Small intestine (tissue), 7 donors: Measurements from ENCODE around the gene DDX56. TPM values are rescaled to one million over a fixed set of nuclear protein-coding genes. Genes with fewer than 3 reads are reported as not detected.

ENCODE experiments used
- DNase-seq, 2 donors: peaks; one replicate each; pipeline versions ENCODE4 v3.0.0 to v3.0.0-alpha.2; 2013
- FAIRE-seq: peaks from 2 replicates; lab custom pipeline; 2012; peaks lifted over from hg19 to GRCh38; lab: Jason Lieb, UNC
- H3K27ac ChIP-seq, 3 donors: one replicate each; pipeline ENCODE4 v1.5.1; 2013; ENCODE audit warnings: low read length in 2 of 3, mild to moderate bottlenecking in 2 of 3, control low read depth in 1 of 3, inconsistent platforms in 1 of 3, low read depth in 1 of 3, moderate library complexity in 1 of 3
- H3K27me3 ChIP-seq, 3 donors: one replicate each; pipeline ENCODE4 v1.6.1; 2013; ENCODE audit warnings: low read length in 3 of 3, inconsistent platforms in 1 of 3; ENCODE audit not compliant: control insufficient read depth in 3 of 3, insufficient read depth in 3 of 3
- H3K36me3 ChIP-seq, 3 donors: one replicate each; pipeline ENCODE4 v1.6.1; 2013; ENCODE audit warnings: low read length in 3 of 3, inconsistent platforms in 1 of 3, low read depth in 1 of 3, mild to moderate bottlenecking in 1 of 3, moderate library complexity in 1 of 3; ENCODE audit not compliant: control insufficient read depth in 3 of 3, insufficient read depth in 2 of 3
- H3K4me1 ChIP-seq, 3 donors: one replicate each; pipeline ENCODE4 v1.6.1; 2013; ENCODE audit warnings: low read length in 2 of 3, inconsistent platforms in 1 of 3, low read depth in 1 of 3, mild to moderate bottlenecking in 1 of 3, moderate library complexity in 1 of 3; ENCODE audit not compliant: control insufficient read depth in 3 of 3, insufficient read depth in 2 of 3
- H3K4me3 ChIP-seq, 3 donors: one replicate each; pipeline ENCODE4 v1.5.1; 2013; ENCODE audit warnings: low read length in 3 of 3, control low read depth in 1 of 3, inconsistent platforms in 1 of 3, low read depth in 1 of 3, mild to moderate bottlenecking in 1 of 3, moderate library complexity in 1 of 3
- H3K9me3 ChIP-seq, 2 donors: one replicate each; pipeline ENCODE4 v1.6.1; 2013; ENCODE audit warnings: low read depth in 1 of 2, low read length in 1 of 2; ENCODE audit not compliant: control insufficient read depth in 2 of 2, insufficient read depth in 1 of 2
- WGBS, 3 donors: extraction: QIAGEN DNeasy Blood & Tissue Kit; methylation state at CpG; one replicate each; pipeline ENCODE4 v1.1.7; 2013; 5-methylcytosine and 5-hydroxymethylcytosine counted together
- polyA plus RNA-seq, 4 donors: library from polyadenylated mRNA; stranded (reverse) in 3 of 4; unstranded in 1 of 4; fragments of 200-250 nt in 3 of 4; fragments of 120-200 nt in 1 of 4; gene quantifications; one replicate each; pipeline versions ENCODE4 v1.2.1 to v1.2.3, GENCODE V29; 2013
- donor health status: healthy with polysubstance abuse.
- donor health status: control.
- donor health status: control.
- donor health status: Bipolar disorder and iron deficiency.
- donor health status: healthy.

DDX56 gene
- polyA plus RNA-seq, 4 donors: 62.2 to 359 (median 207) TPM

- H3K36me3 ChIP-seq: peaks cover 0 to 69% (median 5%) of the 10 kb centered on the region in 3 donors
- H3K27me3 ChIP-seq: no peaks in the 10 kb centered on the region
- no peak overlapping the region for H3K4me3 ChIP-seq
- peaks cover 0 to 26% (median 4%) of the 10 kb centered on the region in 3 donors for H3K4me1 ChIP-seq
- FAIRE-seq (no peak), DNase-seq (no peak)
- H3K9me3 ChIP-seq: no peaks in the 10 kb centered on the region
- 80 to 87% (median 80%) methylated on average over 8 of the region's 8 CpGs for WGBS, 3 donors
- H3K27ac ChIP-seq: peak overlapping the region in 1 of 3 donors; percentile 34
Measured at GRCh38 chr7:44533301-44534055, 40.2 kb downstream of the DDX56 start.

- 87 to 88% (median 88%) methylated on average over 16 to 17 of the region's 17 CpGs for WGBS, 3 donors
- Histone ChIP-seq H3K36me3 (peaks cover 0 to 66% (median 5%) of the 10 kb centered on the region in 3 donors), H3K4me3 (no peak overlapping the region), H3K27me3 (no peaks in the 10 kb centered on the region), H3K4me1 (peaks cover 0 to 14% (median 4%) of the 10 kb centered on the region in 3 donors), H3K9me3 (peaks cover 0 to 13% of the 10 kb centered on the region in 2 donors), H3K27ac (no peak overlapping the region)
- FAIRE-seq: no peak
- no peak for DNase-seq
Measured at GRCh38 chr7:44531421-44532380, 42.0 kb downstream of the DDX56 start.

GRCh38 chr7:44530990-44531389 lies 42.7 kb downstream of the DDX56 start:
- Histone ChIP-seq H3K9me3 (peaks cover 0 to 20% of the 10 kb centered on the region in 2 donors), H3K36me3 (peaks cover 0 to 66% (median 5%) of the 10 kb centered on the region in 3 donors), H3K4me1 (peaks cover 0 to 10% (median 4%) of the 10 kb centered on the region in 3 donors), H3K27ac (no peak overlapping the region), H3K4me3 (no peak overlapping the region), H3K27me3 (no peaks in the 10 kb centered on the region)
- FAIRE-seq: no peak
- DNase-seq: no peak
- 64 to 71% (median 67%) methylated on average over 10 of the region's 10 CpGs for WGBS, 3 donors

GRCh38 chr7:44524811-44525388 lies 48.8 kb downstream of the DDX56 start:
- WGBS, 3 donors: 84 to 92% (median 90%) methylated on average over 3 of the region's 3 CpGs
- Histone ChIP-seq H3K4me3 (no peak overlapping the region), H3K27ac (no peak overlapping the region), H3K27me3 (no peaks in the 10 kb centered on the region), H3K9me3 (peaks cover 0 to 37% of the 10 kb centered on the region in 2 donors), H3K36me3 (peaks cover 0 to 63% (median 13%) of the 10 kb centered on the region in 3 donors), H3K4me1 (no peaks in the 10 kb centered on the region)
- FAIRE-seq (no peak), DNase-seq (no peak)

- H3K27ac ChIP-seq: no peak overlapping the region
- no peaks in the 10 kb centered on the region for H3K4me1 ChIP-seq
- FAIRE-seq (no peak), DNase-seq (no peak)
- no peaks in the 10 kb centered on the region for H3K27me3 ChIP-seq
- peaks cover 0 to 28% of the 10 kb centered on the region in 2 donors for H3K9me3 ChIP-seq
- peaks cover 0 to 73% (median 17%) of the 10 kb centered on the region in 3 donors for H3K36me3 ChIP-seq
- whole genome bisulfite sequencing, 3 donors: 82 to 94% (median 90%) methylated on average over 3 of the region's 3 CpGs
- H3K4me3 ChIP-seq: no peak overlapping the region
Measured at GRCh38 chr7:44522315-44522714, 51.4 kb downstream of the DDX56 start.

GRCh38 chr7:44521347-44522095 lies 52.2 kb downstream of the DDX56 start:
- Histone ChIP-seq H3K36me3 (peaks cover 0 to 77% (median 23%) of the 10 kb centered on the region in 3 donors), H3K9me3 (peaks cover 0 to 23% of the 10 kb centered on the region in 2 donors), H3K27ac (no peak overlapping the region), H3K27me3 (no peaks in the 10 kb centered on the region), H3K4me3 (no peak overlapping the region), H3K4me1 (no peaks in the 10 kb centered on the region)
- DNase-seq (no peak), FAIRE-seq (no peak)
- WGBS, 3 donors: 87 to 89% (median 88%) methylated on average over 15 of the region's 15 CpGs

- 90 to 93% (median 92%) methylated on average over 5 of the region's 5 CpGs for WGBS, 3 donors
- no peak overlapping the region for H3K27ac ChIP-seq
- H3K4me3 ChIP-seq: no peak overlapping the region
- no peak for FAIRE-seq
- no peak for DNase-seq
- no peaks in the 10 kb centered on the region for H3K4me1 ChIP-seq
- peaks cover 0 to 13% of the 10 kb centered on the region in 2 donors for H3K9me3 ChIP-seq
- no peaks in the 10 kb centered on the region for H3K27me3 ChIP-seq
- peaks cover 0 to 78% (median 25%) of the 10 kb centered on the region in 3 donors for H3K36me3 ChIP-seq
Measured at GRCh38 chr7:44520574-44520973, 53.1 kb downstream of the DDX56 start.
